ENCODE measurements around the gene PYGB.

- TF ChIP-seq CTCF (IDR thresholded peaks at IDR 0.05) (no peak), POLR2A (IDR thresholded peaks at IDR 0.05) (no peak)
Measured at GRCh38 chr20:25223765-25224720, 23.8 kb upstream of the PYGB start.

All from thyroid gland (tissue), 4 donors.